Activated CD4-positive, alpha-beta T cell treated with anti-CD3 and anti-CD28 coated beads for 24 hours (primary cell): ENCODE results near the gene METTL15.
"Not testable (repeated sequence)": the region's sequence is repeated elsewhere in the genome, so short reads cannot be mapped to it uniquely, and the experiment has no call there.

Experiments used
- DNase-seq, 2 donors: peaks; one replicate each; pipeline ENCODE4 v3.0.0-alpha.2; 2020; ENCODE audit warnings: low read depth in 2 of 2

Gene METTL15

DNA sequence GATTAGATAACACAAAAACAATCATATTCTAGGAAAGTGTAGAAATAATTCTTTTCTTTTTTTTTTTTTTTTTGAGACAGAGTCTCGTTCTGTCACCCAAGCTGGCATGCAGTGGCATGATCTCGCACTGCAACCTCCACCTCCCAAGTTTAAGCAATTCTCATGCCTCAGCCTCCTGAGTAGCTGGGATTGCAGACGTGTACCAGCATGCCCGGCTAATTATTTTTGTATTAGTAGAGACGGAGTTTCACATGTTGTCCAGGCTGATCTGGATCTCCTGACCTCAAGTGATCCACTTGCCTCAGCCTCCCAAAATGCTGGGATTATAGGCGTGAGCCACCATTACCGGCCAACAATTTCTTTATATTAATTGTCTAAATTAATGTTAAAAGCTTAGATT, 182.8 kb downstream of the METTL15 start:
- DNase-seq: not testable (repeated sequence)

DNA sequence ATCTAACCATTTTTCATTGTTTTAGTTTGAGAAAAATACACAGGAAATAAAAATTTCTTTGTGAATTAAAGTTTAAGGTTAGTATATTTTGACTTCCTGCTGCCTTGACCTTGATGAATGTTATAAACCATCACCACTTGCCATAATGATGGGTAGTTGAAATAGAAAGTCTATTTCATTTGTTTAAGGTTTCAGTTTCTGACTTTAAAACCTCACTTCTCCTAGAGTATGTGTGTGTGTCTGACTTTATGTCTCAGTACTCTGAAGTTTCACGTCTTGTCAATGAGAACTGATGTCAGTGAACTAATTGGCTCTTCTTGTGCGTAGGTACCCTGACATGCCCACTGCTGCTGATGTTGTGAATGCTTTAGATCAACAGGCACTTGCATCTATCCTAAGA, 188.2 kb downstream of the METTL15 start:
- no peak for DNase-seq

DNA sequence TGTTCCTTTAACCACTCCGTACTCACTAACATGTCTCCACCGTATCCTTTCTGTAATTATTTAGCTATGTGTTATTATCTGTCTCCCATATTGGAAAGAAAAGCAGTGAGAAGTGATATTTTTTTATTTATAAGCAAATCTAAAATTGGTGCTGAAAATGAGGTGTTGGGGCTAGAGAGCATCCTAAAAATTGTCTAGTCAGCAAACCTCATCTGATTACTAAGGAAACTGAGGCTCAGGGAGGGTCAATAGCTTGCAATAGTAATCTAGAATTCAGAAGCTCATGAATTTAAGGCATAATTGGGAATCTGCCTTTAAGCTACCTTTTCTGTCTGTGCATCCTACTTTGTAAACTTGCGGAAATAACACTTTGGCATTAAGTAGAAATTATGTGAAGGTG, 190.0 kb downstream of the METTL15 start:
- no peak for DNase-seq

DNA sequence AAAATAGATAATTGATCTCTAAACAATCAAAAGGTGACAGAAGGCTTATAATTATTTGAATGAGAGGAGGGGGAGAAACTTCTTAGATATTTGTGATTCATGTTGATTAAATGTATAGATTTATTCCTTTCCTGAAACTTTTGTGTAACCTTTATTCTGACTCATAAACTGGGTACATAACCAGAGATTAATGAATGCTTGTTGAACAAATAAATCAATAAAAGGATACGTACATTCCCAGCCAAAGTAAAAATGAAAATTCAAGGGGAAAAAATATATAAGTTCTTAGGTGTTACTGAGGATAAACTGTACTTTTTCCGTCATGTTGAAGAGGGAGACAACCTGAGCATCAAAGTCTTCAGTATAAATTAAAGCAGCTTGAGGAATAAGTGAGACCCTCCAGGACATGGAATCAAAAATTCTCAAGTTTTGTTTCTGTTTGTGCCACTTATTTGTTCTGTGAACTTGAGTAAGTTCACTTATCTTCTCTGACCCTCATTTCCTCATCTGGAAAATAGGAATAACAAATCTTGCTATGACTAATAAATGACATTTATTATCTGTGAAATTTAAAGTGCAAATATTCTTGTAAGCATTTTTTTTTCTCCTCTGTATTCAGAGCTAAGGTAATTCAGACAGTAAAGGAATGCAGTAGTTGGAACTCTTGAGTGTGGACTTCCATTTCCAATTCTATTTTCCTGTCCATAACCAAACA, 195.4 kb downstream of the METTL15 start:
- no peak for DNase-seq

DNA sequence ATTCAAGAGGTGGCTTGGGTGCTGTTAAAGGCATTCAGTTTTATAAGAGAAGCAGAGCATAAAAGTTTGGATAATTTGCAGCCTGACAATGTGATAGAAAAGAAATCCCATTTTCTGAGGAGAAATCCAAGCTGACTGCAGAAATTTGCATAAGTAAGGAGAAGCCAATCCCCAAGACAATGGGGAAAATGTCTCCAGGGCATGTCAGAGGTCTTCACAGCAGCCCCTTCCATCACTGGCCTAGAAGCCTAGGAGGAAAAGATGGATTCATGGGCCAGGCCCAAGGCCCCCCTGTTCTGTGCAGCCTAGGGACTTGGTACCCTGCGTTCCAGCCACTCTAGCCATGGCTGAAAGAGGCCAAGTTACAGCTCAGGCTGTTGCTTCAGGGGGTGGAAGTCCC, 207.3 kb downstream of the METTL15 start:
- no peak for DNase-seq

DNA sequence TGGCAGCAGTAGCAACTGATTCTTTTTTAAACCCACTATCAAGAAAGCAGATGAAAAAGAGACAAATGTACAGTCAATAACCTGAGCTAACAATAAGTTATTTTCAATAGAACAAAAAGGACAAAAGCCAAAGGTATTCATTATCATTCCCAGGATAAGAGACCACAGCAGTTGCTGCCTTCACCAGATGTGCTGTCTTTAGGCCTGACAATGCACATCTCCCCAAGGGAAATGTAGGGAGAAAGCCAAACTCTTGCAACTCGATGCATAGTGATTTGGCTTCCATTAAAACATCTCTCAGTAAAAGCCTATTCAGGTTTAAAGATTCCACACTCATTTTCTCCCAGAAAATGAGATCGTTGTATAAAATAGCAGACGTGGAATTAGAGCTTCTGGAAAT, 210.7 kb downstream of the METTL15 start:
- no peak for DNase-seq

DNA sequence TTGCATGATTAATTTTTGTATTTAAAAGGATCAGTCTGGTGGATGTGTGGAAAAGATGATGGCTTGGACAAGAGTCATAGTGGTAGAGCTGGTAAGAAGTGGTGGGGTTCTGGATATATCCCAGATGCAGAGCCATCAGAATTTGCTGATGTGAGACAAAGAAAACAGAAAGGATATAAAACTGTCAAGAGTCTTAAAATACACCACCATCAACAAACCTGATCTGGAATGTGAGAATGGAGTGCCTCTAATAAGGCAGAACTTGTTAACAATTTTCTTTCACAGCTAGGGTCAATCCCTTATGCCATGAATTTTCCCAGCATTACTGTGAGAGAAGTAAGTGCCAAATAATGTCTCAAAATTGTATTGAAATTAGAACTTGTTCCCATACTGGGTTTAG, 215.4 kb downstream of the METTL15 start:
- no peak for DNase-seq

DNA sequence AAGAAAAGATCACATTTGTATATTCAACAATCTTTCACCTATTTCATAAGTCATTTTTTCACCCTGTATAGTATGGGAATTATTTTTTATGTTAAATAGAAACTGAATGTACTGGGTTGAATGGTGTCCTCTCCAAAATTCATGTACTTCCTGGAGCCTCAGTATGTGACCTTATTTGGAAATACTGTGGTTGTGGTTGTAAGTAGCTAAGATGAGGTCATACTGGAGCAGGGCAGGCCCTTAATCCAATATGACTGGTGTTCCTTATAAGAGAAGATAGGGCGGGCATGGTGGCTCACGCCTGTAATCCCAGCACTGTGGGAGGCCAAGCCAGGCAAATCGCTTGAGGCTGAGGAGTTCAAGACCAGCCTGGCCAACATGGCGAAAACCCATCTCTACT, 224.2 kb downstream of the METTL15 start:
- DNase-seq: not testable (repeated sequence)

DNA sequence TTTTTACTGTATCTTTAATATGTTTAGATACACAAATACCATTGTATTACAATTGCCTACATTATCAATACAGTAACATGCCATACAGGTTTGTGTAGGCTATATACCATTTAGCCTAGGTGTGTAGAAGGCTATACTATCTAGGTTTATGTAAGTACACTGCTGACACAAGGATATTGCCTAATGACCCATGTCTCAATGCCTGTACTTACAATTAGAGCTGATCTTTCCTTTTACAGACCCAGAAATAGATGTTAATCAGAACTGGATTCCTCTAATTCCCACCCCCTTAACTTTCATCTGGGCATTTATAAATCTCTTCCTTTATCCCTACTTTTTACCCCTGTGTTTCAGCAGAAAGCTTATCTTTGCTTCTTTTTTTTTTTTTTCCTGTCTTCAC, 229.5 kb downstream of the METTL15 start:
- no peak for DNase-seq

DNA sequence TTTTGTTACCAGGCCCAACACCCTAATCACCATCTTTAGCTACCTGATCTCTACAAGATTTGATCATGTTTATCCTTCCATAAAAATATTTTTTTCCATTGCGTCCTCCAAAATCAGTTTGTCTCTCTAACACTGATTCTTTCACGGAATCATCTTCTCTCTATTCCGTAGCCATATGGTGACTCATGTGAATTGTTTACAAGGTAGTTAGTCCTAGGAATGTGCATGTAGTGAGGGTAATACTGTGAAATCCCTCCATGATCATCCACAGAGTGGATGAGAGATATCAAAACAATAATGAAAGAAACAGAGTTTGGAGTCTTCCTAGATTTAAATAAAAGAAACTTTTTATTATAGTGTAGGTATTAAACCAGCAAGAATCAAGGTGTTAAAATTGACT, 230.2 kb downstream of the METTL15 start:
- DNase-seq: no peak

DNA sequence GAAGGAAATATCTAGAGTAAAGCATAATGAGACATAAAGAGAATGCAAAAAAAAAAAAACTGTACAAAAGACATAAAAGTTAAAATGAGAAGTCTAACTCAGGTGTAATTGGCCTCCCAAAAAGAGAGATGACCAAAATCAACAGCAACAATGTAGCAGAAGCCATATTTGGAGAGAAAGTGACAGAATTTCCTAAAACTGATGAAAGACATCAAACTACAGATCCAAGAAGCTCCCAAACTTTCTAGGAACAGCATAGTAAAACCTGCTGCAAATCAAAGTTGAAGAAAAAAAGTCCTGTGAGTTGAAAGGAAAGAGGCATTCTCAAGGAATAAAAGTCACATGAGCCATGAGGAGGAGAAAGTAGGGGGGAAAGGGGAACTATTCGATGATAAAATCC, 231.3 kb downstream of the METTL15 start:
- no peak for DNase-seq

DNA sequence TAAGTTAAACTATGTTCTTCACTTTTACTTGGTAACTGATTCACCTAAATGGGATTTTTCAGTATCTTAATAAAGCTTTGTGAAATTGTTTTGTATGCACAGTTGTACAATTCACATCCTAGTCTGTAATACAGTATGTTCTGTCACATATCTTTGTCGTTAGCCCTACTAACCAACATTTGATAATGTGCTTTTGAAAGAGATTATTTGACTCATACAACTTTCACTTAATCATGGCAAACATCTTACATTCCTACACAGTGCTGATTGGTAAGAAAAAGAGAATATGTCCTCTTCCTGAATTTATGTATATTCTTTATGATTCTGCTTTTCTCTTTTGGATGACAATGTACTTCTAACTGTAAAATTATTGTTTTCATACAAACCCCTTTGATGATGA, 234.5 kb downstream of the METTL15 start:
- no peak for DNase-seq

DNA sequence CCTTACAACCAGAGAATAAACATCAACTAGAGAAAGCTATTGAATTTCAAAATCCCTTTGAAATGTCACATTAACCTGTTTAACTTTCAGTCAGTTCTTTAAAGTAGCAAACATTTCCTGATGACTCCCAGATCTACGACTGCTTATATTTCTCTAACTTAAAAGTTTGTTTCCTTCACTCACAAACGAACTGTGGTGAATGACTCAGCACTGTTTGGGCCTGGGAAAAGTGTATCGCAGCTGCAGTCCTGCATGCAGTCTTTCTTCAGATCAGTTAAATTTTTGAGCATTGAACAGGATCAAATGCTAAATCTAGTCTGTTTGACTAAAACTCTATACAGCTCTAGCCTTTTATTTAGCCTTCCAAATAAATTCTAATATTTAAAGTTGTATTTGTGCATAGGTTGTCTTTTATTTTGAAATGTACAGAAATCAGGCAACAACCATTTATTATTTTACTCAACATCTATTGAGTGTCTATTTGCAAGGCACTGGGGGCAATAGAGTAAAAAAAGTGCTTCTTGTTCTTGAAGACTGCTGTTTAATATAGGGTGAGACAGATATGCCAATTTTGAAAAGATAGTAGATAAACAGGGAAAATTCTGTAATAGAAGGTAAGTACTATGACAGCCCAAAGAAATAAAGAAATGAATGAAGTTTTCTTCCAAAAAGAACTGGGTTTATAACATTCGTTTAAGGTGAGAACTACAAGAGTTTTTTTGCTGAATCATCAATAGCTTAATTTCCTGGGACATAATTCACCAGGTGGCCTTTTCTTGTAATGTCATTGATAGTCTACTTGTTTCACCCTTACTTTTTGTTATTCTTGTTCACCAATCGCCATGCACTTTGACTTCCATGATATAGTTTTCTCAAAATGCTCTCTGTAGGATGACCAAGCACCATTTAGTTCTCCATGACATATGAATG, 235.4 kb downstream of the METTL15 start:
- DNase-seq: no peak

DNA sequence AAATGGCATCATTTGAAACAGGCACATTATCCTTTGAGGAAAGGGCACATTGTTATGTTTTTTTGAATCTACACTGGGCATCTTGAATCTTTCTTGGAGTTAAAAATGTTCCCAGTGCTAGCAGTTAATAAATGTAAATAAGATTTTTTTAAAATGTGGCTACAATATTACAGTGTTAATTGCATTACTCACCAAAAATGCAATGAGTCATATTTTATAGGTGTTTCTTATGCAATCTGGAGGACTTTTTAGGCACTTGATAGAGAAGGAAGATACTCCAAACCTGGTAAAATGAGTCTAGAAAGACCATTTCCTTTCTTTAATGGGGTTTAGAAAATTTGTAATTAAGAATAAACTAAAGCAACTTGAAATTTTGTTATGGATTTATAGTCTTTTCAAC, 238.0 kb downstream of the METTL15 start:
- no peak for DNase-seq

DNA sequence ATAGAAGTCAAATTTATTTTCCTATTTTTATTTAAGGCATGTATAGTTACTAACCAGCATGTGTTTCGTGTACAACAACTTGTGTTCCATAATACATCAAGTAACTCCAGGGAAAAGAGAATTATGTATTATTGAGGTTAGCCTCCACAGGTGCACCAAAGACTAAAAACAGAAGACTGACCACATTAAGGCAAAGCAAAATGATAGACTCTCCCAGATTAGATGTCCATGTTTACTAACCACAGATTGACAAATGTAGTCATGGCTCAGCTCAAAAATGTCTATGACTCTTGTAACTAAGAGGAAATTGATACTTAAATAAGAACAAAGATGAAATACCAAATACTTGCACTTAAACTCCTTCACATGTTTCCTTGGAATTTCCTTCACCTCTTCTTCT, 238.5 kb downstream of the METTL15 start:
- no peak for DNase-seq

DNA sequence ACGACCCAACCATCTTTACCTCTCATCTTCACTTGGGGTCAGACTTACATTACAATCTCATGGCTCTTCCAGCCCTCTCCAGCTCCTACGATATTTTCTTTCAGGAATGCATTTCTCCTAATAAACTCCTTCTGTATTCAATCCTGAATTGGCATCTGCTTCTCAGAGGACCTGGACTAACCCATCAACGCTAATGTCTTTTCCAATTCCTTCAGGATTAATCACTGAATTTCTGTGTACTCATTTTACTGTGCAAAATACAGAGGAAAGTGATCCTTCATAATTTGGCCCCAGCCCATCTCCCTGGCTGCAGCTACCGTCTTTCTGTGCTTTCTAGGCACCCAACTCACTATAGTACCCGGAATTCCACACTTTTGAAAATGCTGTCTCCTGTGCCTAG, 239.2 kb downstream of the METTL15 start:
- DNase-seq: no peak

DNA sequence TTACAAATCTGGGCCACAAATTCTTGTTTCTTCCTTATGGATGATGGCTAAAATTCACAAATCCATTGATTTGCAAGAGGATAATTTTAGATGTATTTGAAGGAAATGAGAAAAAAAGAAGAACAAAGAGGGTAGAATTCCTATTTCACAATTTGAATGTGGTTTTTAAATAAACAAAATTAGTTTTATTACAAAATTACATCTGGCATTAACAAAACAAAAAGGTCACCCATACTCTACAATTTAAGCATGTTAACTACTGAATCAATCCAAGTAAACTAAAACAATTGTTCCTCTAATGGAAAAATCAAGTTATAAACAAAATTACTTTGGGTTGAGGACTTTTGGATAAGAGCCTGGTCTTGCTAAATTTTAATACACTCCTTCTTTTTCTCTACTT, 242.0 kb downstream of the METTL15 start:
- no peak for DNase-seq

DNA sequence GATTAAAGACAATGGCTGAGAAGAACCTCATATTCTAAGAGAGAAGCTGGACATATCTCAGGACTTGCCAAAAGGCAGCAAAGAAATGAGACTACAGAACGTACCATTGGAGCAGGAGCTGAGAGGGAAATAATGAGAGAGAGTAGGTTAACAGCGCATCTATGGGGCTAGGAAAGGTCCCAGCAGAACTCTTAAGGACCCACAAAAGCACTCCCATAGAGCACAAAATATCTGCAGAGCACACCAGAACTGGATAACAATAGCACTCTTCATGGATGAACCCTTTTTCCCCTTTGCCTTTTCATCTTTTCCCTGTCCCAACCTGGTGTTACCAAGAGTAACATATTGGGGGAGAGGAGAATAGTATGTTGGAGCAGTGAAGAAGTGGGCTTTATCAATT, 245.8 kb downstream of the METTL15 start:
- no peak for DNase-seq

DNA sequence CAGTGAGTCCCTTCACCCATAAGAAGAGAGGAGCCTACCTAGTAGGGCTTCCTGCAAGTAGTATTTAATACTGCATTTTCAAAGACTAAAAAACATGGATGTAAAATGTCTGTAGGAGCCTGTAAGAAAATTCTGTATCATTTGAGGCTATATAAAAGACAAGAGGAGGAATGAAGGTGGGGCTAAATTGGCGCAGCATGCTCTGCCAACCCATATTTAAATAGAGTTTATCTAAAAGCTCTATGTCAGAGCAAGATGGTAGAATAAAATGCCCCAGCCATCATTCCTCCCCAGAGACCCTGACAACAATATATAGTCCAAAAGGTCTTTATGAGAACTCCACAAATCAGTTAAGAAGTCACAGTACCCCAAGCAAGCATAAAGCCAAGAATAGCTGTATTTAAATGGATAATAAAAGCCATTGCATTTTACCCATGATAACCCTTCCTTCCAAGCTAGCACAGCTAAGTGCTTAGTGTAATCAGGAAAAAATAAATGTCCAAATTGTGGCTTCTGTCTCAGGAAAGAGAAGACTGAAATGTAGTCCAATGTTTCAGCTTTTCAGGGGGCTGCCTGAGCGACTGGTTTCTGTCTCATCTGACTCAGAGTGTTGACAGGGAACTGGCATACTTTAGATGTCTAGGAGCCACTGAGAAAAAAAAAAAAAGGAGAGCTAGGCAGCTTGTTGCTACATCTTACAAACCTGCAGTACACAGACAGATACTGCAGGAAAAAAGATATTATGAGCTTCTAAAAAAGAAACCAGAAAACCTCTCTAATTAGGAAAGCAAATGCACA, 258.6 kb downstream of the METTL15 start:
- no peak for DNase-seq

DNA sequence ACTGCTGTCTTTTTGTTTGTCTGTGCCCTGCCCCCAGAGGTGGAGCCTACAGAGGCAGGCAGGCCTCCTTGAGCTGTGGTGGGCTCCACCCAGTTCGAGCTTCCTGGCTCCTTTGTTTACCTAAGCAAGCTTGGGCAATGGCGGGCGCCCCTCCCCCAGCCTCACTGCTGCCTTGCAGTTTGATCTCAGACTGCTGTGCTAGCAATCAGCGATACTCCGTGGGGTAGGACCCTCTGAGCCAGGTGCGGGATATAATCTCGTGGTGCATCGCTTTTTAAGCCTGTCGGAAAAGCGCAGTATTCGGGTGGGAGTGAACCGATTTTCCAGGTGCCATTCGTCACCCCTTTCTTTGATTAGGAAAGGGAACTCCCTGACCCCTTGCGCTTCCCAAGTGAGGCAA, 269.9 kb downstream of the METTL15 start:
- not testable (repeated sequence) for DNase-seq
